Lower leg skin (tissue), 4 donors: ENCODE measurements around the gene SCP2D1. TPM values are rescaled to one million over a fixed set of nuclear protein-coding genes. Genes with fewer than 3 reads are reported as not detected.

ENCODE experiments used
- DNase-seq, 2 donors: peaks; one replicate each; pipeline ENCODE4 v3.0.0-alpha.2; 2019; ENCODE audit warnings: low spot score in 2 of 2
- H3K4me3 ChIP-seq: fragments of 200-600 bp; sonication (generic); 2 replicates; pipeline ENCODE4 v1.5.1; 2017; ENCODE audit warnings: mild to moderate bottlenecking, low read depth; ENCODE audit not compliant: poor library complexity, severe bottlenecking
- POLR2A ChIP-seq, 2 donors: fragments of 450-650 bp; IDR thresholded peaks; one replicate each; pipeline ENCODE4 v1.6.1; 2016 to 2017; ENCODE audit warnings: antibody characterized with exemption in 2 of 2, mild to moderate bottlenecking in 1 of 2, moderate library complexity in 1 of 2
- WGBS, 2 donors: methylation state at CpG; one replicate each; pipeline ENCODE4 v1.1.5; 2018; 5-methylcytosine and 5-hydroxymethylcytosine counted together
- intact Hi-C: fragments of 100-400 bp; cut with DNase I; formaldehyde crosslinking; loops from one replicate; pipeline ENCODE4 v1.15.0; 2023; ENCODE audit warnings: low total_unique reads
- total RNA-seq, 4 donors: library from RNA; depleted of rRNA; stranded (reverse); fragments of >200 nt; gene quantifications; one replicate each; pipeline ENCODE4 v1.1.0, GENCODE V29; 2016
- TF ChIP-seq, protein P1 (sequence below), 3 donors: fragments of 450-650 bp; IDR thresholded peaks; one replicate each; pipeline ENCODE4 v1.5.1; 2016; ENCODE audit warnings: antibody characterized with exemption in 3 of 3, mild to moderate bottlenecking in 3 of 3, moderate library complexity in 2 of 3

SCP2D1 gene
- total RNA-seq, 4 donors from 2014 or later = not detected

DNA sequence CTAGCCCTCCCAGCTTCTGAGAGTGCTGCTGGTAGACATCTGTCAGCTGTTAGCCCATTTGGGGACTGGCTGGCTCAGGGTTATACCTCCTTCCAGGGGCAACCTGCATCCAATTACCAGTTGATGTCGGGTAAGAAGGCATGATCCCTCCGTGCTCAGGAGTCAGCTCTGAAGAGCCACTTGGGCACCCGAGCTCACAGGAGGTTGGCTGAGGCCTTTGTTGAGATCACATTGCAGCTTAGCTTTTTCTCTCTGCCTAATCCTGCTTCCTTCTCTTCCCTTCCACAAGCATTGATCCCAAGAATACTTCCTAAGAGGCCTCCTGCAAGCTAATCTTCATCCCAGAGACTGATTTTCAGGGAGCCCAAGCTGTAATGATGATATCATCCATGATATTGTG, 35.5 kb downstream of the SCP2D1 start:
- 56 to 79% methylated on average over 3 of the region's 3 CpGs for WGBS, 2 donors
- H3K4me3 ChIP-seq = no peak overlapping the region
- no peak for TF ChIP-seq POLR2A (IDR thresholded peaks at IDR 0.05)
- TF ChIP-seq, protein P1, sequence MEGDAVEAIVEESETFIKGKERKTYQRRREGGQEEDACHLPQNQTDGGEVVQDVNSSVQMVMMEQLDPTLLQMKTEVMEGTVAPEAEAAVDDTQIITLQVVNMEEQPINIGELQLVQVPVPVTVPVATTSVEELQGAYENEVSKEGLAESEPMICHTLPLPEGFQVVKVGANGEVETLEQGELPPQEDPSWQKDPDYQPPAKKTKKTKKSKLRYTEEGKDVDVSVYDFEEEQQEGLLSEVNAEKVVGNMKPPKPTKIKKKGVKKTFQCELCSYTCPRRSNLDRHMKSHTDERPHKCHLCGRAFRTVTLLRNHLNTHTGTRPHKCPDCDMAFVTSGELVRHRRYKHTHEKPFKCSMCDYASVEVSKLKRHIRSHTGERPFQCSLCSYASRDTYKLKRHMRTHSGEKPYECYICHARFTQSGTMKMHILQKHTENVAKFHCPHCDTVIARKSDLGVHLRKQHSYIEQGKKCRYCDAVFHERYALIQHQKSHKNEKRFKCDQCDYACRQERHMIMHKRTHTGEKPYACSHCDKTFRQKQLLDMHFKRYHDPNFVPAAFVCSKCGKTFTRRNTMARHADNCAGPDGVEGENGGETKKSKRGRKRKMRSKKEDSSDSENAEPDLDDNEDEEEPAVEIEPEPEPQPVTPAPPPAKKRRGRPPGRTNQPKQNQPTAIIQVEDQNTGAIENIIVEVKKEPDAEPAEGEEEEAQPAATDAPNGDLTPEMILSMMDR (IDR thresholded peaks at IDR 0.05) = no peak
- no peak for DNase-seq
- intact Hi-C loops = no loop called here

DNA sequence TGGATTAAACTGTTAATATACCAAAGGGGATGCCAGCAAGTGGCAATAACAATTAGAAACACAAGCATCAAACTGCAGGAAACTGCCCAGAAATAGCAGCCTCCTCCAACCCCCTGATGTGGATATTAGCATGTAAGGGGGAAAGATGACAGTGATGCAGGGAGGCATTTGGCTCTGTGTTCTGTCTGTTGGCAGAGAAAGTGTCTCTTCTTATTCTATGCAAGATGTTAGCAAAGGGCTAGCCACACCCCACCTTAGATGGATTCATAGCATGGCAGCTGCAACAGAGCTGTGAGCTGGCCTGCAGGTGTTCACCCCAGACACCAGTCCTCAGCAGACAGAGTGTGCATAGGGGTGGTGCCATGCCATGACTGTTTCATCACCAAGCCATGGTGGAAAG, 38.0 kb downstream of the SCP2D1 start:
- H3K4me3 ChIP-seq = no peak overlapping the region
- no peak for DNase-seq
- intact Hi-C loops = no loop called here
- no peak for TF ChIP-seq POLR2A (IDR thresholded peaks at IDR 0.05)
- TF ChIP-seq, protein P1 (IDR thresholded peaks at IDR 0.05) = no peak

DNA sequence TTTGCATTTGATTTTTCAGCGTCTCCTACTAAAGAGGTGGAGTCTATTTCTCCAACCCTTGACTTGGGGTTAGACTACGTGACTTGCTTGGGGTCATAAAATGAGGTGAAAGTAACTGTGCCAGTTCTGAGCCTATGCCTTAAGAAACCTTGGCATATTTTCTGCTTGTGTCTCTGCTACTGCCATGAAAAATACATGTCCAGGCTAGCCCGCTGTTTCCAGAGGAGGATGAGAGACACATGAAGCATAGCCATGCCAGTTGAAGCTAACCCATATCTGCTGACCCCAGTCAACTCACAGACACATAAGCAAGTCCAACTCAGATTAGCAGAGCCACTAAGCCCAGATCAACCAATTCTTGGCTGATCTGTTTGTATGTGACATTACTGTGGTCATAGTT, 38.7 kb downstream of the SCP2D1 start:
- intact Hi-C loops = no loop called here
- H3K4me3 ChIP-seq = no peak overlapping the region
- DNase-seq = peak in 1 of 2 donors; percentile 18
- 50 to 59% methylated on average over 3 of the region's 3 CpGs for WGBS, 2 donors
- TF ChIP-seq, protein P1 (IDR thresholded peaks at IDR 0.05) = no peak
- TF ChIP-seq POLR2A (IDR thresholded peaks at IDR 0.05) = no peak

DNA sequence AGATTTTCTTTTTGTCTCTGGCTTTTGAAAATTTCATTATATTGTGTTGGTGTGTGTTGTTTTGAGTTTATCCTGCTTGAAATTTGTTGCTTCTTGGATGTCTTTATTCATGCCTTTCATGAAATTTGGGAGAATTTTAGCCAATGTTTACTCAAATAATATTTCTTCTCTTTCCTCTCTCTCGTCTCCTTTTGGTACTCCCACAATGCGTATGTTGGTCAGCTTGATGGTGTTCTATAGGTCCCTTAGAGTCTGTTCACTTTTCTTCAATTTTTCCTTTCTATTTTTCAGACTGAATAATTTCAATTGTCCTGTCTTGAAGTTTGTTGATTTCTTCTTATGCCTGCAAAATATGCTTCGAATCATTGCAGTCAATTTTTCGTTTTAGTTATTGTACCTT, 39.6 kb downstream of the SCP2D1 start:
- H3K4me3 ChIP-seq = no peak overlapping the region
- 73 to 81% methylated on average over 4 of the region's 4 CpGs for WGBS, 2 donors
- intact Hi-C loops = no loop called here
- DNase-seq = no peak
- no peak for TF ChIP-seq POLR2A (IDR thresholded peaks at IDR 0.05)
- TF ChIP-seq, protein P1 (IDR thresholded peaks at IDR 0.05) = no peak

DNA sequence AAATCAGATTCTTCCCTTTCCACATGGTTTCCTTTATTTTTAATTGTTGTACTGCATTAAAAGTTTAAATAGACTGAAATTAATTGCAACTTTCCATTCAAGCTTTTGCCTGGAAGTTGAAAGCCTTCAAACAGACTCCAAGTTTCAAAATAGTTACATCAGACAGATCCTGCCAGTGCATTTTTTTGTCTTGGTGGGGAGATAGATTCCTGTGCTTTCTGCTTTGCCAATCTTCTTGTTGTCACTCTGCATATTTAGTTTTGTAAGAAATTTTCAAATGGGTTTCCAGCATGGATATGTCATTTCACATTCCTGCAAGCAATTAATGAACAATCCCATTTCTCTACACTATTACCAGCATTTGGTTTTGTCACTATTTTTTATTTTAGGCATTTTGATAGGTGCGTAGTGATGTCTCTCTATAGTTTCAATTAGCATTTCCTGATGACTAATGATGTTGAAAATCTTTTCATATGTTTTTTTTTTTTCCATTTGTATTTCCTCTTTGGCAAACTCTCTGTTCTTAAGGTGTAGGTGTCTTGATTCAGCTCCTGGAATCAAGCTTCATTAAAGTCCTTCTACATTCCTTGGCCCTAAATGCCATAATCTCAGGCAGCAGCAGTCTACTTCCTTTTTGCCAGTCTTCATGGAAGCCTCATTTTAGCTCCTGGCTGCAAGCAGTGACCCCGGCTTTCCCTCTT, 40.5 kb downstream of the SCP2D1 start:
- intact Hi-C loops = no loop called here
- TF ChIP-seq, protein P1 (IDR thresholded peaks at IDR 0.05) = no peak
- TF ChIP-seq POLR2A (IDR thresholded peaks at IDR 0.05) = no peak
- 41 to 64% methylated on average over 2 of the region's 2 CpGs for WGBS, 2 donors
- DNase-seq = no peak
- H3K4me3 ChIP-seq = no peak overlapping the region

DNA sequence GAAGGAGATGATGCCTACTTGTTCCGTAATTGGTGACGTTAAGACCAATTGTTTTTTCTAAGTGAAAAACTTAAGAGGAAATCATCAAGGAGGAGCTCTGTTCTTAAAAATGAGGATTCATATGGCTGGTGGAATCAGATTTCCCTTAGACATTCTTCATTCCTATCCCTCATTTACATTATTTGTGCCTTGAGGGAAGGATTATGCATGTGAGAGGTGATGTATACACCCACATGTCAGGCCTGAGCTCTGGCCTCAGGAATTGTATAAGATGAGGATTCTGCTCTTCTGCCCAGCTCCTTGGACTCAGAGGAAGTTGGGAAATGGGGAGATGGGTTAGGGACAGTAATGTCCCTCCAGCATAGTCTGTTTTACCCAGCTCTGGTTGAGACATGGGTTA, 42.3 kb downstream of the SCP2D1 start:
- intact Hi-C loops = no loop called here
- H3K4me3 ChIP-seq = no peak overlapping the region
- no peak for DNase-seq
- WGBS, 2 donors = 85 to 90% methylated on average over 2 of the region's 2 CpGs
- TF ChIP-seq POLR2A (IDR thresholded peaks at IDR 0.05) = no peak
- TF ChIP-seq, protein P1 (IDR thresholded peaks at IDR 0.05) = no peak
